HG03432 (cell line): Measurements from ENCODE around the gene PDE5A.

ENCODE experiments used
- ATAC-seq: cut with Tn5 transposase; IDR thresholded peaks from one replicate; pipeline ENCODE4 v1.9.1; 2021; ENCODE audit warnings: mild to moderate bottlenecking, moderate library complexity; ENCODE audit not compliant: unreplicated experiment

The PDE5A gene

GRCh38 chr4:119587796-119588195, 40.8 kb downstream of the PDE5A start:
- ATAC-seq, result no peak

DNA sequence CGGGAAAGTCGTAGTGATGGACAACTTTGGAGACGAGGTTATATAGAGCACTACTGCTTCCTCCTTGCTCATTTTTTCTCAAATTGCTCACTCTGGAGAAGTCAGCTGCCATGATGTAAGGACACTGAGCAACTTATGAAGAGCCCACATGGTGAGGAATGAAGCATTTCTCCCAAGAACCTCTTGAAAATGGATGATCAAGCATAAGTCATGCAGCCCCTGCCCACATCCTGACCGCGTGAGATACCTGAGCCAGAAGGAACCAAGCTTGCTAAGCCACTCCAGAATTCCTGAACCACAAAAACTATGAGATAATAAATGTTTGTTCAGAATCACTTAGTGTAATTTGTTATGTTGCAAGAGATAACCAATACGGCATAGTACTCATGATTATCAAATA, 42.8 kb downstream of the PDE5A start:
- no peak for ATAC-seq

GRCh38 chr4:119581190-119581873, 47.3 kb downstream of the PDE5A start:
- peak; percentile 63 for ATAC-seq

DNA sequence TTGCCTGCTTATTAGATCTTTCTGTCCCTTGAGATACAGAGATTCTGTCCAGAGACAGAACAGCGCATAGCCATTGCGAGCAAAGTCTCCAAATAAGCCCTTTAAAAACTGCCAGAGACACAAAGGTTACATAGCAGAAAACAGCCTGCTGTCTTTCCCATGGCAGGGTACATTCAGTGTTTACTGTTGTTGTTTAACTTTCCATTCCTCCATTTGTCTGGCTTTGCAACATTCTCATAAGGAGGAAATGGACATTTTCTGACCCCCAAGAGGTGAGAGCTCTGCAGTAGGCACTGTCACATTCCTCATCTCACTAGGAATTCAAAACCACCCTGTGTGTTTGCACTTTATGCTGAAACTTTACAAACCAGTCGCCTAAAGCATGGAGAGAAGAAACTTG, 48.3 kb downstream of the PDE5A start:
- no peak for ATAC-seq

GRCh38 chr4:119579823-119580222, 48.8 kb downstream of the PDE5A start:
- ATAC-seq, result no peak

GRCh38 chr4:119570401-119570800, 58.2 kb downstream of the PDE5A start:
- no peak for ATAC-seq

GRCh38 chr4:119564106-119564505, 64.5 kb downstream of the PDE5A start:
- no peak for ATAC-seq

DNA sequence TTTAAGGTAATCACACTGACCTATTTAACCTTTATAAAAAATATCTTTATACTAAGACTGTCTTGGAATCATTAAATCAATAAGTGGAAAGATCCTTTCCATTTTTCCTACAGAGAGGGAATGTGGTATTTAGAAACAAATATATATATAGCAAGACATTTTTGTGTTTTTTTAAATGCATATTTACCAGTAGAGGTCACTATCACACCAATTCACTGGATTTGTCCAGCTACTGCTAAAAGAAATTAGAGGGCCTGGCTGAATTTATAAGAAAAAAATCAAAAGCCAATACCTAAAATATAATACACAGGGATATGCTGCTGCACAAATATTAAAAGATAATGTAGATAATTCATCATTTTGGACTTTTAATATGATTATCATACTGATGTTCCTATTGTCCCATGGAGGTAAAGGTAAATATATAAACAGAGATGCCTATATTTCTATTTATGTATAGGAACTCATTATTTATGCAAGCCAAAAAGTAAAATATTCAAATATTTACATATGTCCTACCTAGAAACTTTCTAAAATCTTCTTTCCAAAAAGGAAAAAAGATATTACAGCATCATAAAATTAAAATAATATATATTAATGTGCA, 69.5 kb downstream of the PDE5A start:
- ATAC-seq, result peak; percentile 53

- no peak for ATAC-seq
Measured at GRCh38 chr4:119550857-119551532, 77.6 kb downstream of the PDE5A start.

GRCh38 chr4:119549639-119550038, 79.0 kb downstream of the PDE5A start:
- ATAC-seq, result no peak

DNA sequence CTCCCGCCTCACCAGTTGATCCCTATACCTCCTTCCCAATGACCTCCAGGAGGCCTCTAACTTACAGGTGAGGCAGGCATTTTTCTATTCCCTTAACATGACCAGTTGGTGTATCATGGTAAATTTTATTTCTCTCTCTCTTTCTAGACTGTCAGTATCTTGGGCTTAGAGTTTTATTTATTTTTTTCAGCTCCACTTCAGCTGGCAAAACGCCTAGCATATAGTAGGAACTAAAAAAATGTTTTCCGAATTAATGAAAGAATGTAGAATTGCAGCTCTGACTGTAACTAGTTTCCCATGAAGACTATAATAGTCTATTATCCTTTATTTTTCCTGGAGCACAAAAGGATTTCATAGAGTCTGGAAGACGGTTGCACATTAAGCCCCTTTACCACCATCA, 84.8 kb downstream of the PDE5A start:
- no peak for ATAC-seq

GRCh38 chr4:119543187-119543586, 85.4 kb downstream of the PDE5A start:
- ATAC-seq, result no peak

GRCh38 chr4:119540249-119540648, 88.4 kb downstream of the PDE5A start:
- ATAC-seq, result peak; percentile 59

- ATAC-seq, result no peak
Measured at GRCh38 chr4:119537586-119537985, 91.0 kb downstream of the PDE5A start.

DNA sequence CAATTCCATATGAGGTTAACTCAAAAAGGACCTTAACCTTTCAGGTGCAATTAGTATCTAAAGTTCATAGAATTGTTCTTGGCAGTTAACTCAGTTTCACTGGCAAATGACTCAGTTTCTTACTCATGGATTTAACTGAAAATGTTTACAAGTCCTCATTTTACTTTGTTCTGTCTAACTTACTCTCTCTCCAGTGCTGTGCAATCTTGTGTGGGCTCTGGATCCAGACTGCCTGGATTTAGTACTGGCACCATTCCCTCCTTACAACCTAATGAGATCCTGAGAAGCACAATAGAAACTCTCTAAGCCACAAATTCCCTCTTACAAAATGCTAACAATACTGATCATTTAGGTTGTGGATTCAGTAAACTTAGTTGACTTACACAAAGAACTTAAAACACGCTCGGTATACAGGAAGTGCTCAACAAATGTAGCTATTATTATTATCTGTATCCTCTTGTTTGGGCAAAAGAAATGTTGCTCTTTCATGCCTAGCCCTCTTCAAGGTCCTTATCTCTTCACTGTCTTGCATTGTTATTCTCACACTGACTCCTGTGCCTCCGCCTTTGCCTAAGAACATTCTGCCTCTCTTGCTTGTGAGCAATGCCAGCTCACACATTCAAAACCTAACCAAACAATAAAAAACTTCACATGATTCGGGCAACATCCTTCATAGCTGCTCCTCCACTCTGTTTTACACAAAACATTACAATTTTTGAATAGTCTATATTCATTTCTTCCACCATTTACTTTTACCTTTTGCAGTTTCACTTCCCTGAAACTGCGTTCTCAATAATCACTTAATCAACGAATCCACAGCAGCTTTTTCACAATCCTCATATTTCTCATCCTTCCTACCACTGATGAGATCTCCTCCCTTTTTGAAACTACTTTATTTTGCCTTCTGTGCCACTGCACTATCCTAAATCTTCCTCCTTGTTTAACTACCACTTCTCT, 91.8 kb downstream of the PDE5A start:
- ATAC-seq, result no peak

DNA sequence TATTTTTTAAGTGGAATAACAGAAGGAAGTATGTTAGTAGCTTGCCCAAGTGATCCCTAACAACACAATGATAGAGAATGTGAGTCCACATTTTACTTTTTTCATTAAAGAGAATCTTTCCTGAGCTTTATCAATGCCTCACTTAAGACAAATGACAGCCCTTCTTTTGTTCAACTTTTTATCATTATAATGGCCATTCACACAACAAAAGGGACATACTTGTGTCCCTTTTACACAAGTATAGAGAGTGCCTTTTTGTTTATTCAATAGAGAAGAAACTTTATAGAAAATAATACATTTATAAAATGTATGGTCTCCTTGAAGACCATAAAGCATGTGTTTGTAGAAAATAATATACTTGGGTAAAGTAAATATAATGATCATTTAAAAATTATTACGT, 96.3 kb downstream of the PDE5A start:
- no peak for ATAC-seq

GRCh38 chr4:119529788-119530187, 98.8 kb downstream of the PDE5A start:
- no peak for ATAC-seq

DNA sequence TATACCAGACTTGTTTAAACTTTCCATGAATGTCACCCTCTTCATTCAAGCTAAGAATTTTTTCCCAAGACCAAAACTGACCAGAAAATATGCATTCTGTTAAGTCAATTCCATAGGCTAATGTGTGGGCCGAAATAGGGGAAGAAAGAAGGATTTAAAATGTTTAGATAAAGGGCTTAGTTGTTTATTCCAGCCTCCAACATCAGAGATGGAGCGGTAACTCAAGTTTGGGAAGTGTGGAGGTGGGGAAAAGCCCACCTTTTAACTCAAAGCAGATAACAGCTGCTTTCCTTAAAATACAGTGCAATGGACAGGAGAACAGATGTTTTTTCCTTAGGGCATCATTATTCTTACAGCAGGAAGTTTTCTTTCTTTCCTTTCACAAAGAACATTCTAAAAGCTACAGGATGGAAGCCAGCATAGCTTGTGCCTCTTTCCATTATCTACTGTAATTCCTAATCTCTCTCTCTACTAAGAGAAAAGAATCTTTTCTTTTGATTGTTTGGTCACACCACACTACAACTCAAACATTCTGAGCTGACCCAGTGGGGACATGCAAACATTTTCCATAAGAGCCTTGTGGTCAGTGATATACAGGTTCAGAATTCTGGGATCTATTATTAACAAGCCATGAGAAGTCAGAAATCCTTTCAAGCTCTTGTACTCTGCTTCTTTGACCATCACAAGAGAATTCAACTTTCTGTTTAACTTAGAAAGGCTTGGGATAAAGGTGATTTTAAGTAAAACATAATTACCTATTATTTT, 101.6 kb downstream of the PDE5A start:
- ATAC-seq, result no peak

DNA sequence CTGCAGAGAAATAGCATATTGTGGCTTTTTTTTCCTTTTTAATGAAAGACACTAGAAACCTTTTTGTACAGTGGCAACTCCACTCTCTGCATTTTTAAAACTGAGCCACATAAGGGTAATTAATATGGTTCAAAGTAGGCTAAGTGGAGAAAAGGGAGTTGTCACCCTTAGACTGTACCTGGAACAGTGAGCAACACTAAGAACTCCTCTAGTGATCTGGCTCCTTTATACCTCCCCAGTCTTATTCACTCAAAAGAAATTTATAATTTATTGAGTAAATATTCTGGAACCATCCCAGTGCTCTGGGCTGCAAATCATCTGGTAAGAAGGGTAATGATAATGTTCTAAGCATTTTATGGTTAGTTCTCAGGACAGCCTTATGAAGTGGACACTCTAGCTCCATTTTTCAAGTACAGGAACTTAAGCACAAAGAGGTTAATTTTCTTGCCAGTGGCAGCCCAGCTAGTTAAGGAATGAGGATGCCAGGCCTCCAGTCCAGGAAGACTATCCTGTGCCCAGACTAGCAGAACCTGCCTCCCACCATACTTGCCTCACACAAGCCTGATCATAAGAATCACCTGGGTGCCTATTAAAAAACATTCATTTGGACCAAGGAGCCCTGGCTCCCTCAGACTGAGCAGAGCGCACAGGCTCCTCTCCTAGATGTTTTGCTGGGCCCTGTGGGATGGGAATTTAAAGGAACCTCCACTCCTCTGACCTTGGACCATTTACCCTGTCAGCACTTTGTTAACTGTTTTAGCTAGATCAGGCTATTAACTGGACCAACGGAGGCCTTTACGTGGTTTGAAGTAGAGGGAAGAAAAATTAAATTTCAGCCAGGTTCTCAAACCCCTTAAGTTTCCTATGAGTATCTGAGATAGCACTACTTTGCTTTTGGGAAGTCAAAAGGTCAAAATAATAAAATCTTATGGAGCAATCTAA, 102.6 kb downstream of the PDE5A start:
- no peak for ATAC-seq
